DND-41 (cell line): ENCODE measurements around the gene GPR17.

Source experiments
- CTCF ChIP-seq: IDR thresholded peaks from 2 replicates; pipeline ENCODE4 v1.5.1; 2012; ENCODE audit warnings: borderline replicate concordance, low read length, moderate library complexity, mild to moderate bottlenecking; ENCODE audit not compliant: poor library complexity, severe bottlenecking; ENCODE audit errors: extremely low read depth
- EZH2 ChIP-seq: IDR thresholded peaks from 3 replicates; pipeline ENCODE4 v1.6.1; 2012; ENCODE audit warnings: borderline replicate concordance, low read depth, mild to moderate bottlenecking, moderate library complexity, low read length, inconsistent platforms; ENCODE audit not compliant: severe bottlenecking

- no peak for TF ChIP-seq EZH2
- no peak for TF ChIP-seq CTCF
These were observed 25.0 kb downstream of the GPR17 start for GRCh38 chr2:127670957-127671290.
